GM12875 (cell line): Measurements from ENCODE around the gene BBX.

Experiments used
- H3K4me3 ChIP-seq: one replicate; pipeline ENCODE4 v1.5.1; 2011; ENCODE audit warnings: low read depth, low read length, control low read depth
- CTCF ChIP-seq: IDR thresholded peaks from 2 replicates; pipeline ENCODE4 v1.5.1; 2011; ENCODE audit warnings: low read depth, mild to moderate bottlenecking, control low read depth, inconsistent platforms, low read length, moderate library complexity, borderline replicate concordance; ENCODE audit not compliant: insufficient read depth

The BBX gene

DNA sequence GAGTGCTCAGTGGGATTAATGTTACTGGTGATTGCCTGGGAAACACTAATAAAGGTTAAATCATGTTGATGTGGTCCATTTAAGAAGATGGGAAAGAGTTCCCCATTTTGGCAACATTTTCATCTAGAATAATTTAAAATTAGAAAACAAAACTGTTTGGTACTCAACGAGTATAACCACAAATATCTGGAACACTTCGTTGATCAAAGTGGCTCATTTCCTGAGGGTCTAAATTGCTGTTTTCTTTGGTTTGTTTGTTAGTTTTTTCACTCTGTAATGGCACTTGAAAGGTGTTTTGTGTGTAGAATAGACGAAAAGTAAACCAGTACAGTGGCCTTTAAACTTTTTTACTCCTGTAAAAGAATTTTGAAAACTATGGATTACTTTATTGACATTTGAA, 73.9 kb downstream of the BBX start:
- no peak for TF ChIP-seq CTCF

DNA sequence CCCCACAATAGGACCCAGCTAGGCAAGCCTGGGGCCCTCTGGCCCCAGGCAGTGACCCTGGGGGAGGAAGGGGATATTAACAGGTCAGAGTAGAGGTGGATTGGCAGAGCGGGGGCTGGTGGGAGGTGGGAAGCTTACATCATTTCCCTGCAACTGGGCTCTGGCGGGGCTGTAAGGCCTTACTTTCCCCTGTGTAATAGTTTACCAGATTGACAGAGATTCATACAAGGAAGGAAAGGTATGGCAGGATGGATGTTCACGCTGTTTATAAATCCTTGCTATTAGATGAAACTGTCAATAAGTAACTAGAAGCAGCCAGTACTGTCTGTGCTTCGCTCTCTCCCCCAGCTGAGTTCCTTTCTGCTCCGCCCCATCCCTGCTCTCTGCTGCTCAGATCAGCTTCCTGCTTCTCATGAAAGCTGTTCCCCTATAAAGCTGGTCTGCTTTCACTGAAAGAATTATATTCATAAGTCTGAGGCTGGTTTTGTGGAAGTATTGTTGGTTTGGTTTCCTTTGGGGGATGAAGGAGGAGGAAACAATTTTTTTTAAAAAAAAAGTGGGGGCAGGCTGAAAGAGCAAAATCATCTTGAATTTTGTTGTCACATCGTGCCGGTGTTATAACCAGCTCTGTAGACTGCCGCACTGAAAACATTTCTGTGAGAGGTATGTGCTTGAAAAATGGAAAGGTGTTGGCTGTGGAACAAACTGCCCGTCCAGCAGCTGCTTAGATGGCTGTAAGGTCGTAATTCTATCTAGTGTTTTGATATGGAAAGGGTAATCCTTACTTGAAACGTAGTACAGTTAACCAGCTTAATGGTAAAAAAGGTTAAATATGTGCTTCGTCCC, 76.4 kb downstream of the BBX start:
- peak overlapping the region; percentile 30 for H3K4me3 ChIP-seq
- TF ChIP-seq CTCF: no peak

More for the DNA sequence above, 73.9 kb downstream of the BBX start:
- H3K4me3 ChIP-seq: no peak overlapping the region

DNA sequence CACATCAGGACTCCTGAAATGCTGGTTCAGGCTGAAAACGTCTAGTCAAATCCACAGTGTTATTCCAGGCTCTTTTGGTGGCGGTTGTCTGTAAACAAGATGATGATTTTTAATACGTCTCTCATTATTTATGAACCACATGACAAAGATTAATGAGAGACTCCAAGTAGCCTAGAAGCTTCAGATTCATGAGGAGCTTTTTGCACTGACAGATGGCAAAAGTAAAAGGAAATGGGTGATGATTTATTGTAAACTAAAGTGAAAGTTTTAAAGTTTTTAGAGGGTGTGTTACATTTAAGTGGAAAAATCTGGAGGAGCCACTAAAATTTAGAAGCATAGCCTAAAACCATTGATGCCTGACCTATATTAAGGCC, 77.0 kb downstream of the BBX start:
- H3K4me3 ChIP-seq: peak overlapping the region; percentile 30
- no peak for TF ChIP-seq CTCF

GRCh38 chr3:107600780-107601179, 78.0 kb downstream of the BBX start:
- no peak overlapping the region for H3K4me3 ChIP-seq
- no peak for TF ChIP-seq CTCF

DNA sequence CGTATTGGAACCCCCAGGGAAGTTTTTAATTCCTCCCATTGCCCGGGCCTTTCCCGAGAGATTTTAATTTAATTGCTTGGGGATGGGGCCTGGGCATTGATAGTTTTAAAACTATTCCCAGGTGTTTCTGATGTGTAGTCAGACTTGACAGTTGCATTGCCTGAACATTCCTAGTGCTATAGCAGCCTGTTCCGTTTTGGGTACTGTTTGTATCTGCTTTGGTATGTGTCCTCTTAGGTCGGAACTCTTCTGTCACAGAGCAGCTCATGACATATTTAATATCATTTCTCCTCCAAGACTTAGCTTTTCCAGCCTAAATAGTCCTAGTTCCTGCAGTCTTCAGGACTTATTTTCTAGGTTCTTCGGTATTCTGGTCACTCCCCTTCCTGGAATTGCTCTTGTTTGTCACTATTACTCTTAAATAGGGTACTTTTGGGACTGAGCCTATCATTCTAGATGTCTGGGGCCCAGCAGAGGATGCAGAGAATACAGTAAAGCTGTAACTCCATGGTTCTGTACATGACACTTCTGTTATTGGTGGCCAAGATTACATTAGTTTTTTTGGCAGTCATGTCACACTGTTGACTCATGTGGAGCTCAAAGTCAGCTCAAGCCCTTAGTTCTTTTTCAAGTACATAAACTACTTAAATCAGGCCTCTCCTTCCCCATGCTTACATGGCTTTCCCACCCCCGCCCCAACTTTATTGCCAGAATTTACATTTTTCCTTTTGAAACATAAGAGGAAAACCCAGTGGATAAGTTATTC, 81.5 kb downstream of the BBX start:
- no peak overlapping the region for H3K4me3 ChIP-seq
- TF ChIP-seq CTCF: no peak

GRCh38 chr3:107611775-107612469, 89.2 kb downstream of the BBX start:
- no peak overlapping the region for H3K4me3 ChIP-seq
- no peak for TF ChIP-seq CTCF
